Esophagus muscularis mucosa (tissue), 4 donors: ENCODE data around the gene MYMK. TPM values are rescaled to one million over a fixed set of nuclear protein-coding genes. Genes with fewer than 3 reads are reported as not detected.

Source experiments
- DNase-seq: peaks from one replicate; pipeline ENCODE4 v3.0.0-alpha.2; 2017; ENCODE audit errors: extremely low spot score
- H3K27ac ChIP-seq, 4 donors: fragments of 200-600 bp; sonication (generic); replicated peaks in 1 of 4; 1 replicate in 3 of 4; 2 replicates in 1 of 4; pipeline ENCODE4 v1.5.1; 2016 to 2019; ENCODE audit warnings: mild to moderate bottlenecking in 1 of 4
- H3K27me3 ChIP-seq, 4 donors: fragments of 200-600 bp; sonication (generic); one replicate each; pipeline versions ENCODE4 v1.5.1 to v1.6.0; 2016 to 2019
- H3K36me3 ChIP-seq, 4 donors: fragments of 200-600 bp; sonication (generic); one replicate each; pipeline ENCODE4 v1.5.1; 2016 to 2019
- H3K4me1 ChIP-seq, 4 donors: fragments of 200-600 bp; sonication (generic); one replicate each; pipeline ENCODE4 v1.5.1; 2016 to 2019
- H3K4me3 ChIP-seq, 4 donors: fragments of 200-600 bp; sonication (generic); 1 replicate in 2 of 4; 2 replicates in 2 of 4; pipeline ENCODE4 v1.5.1; 2016 to 2019; ENCODE audit warnings: mild to moderate bottlenecking in 4 of 4, moderate library complexity in 1 of 4
- H3K9me3 ChIP-seq, 4 donors: fragments of 200-600 bp; sonication (generic); 1 replicate in 3 of 4; 2 replicates in 1 of 4; pipeline ENCODE4 v1.5.1; 2016 to 2019
- CTCF ChIP-seq, 3 experiments: fragments of 200-600 bp in 2 of 3; fragments of 450-650 bp in 1 of 3; sonication (generic) in 2 of 3; IDR thresholded peaks; one replicate each; pipeline ENCODE4 v1.5.1; 2017 to 2019; ENCODE audit warnings: antibody characterized with exemption in 3 of 3, mild to moderate bottlenecking in 2 of 3, moderate library complexity in 1 of 3
- EP300 ChIP-seq: sonication (generic); formaldehyde crosslinking; IDR thresholded peaks from one replicate; pipeline ENCODE4 v1.6.1; 2017; ENCODE audit warnings: antibody characterized with exemption
- POLR2A ChIP-seq: fragments of 450-650 bp; IDR thresholded peaks from one replicate; pipeline ENCODE4 v1.6.1; 2017; ENCODE audit warnings: antibody characterized with exemption, moderate library complexity, mild to moderate bottlenecking, low read depth
- POLR2AphosphoS5 ChIP-seq, 2 donors: sonication (generic); formaldehyde crosslinking; IDR thresholded peaks; one replicate each; pipeline ENCODE4 v1.6.1; 2017; ENCODE audit warnings: antibody characterized with exemption in 2 of 2
- WGBS: methylation state at CpG from one replicate; pipeline ENCODE4 v1.1.5; 2018; 5-methylcytosine and 5-hydroxymethylcytosine counted together
- intact Hi-C: fragments of 100-400 bp; cut with DNase I; formaldehyde crosslinking; loops from one replicate; pipeline ENCODE4 v1.15.1; 2023
- total RNA-seq, 4 donors: library from RNA; depleted of rRNA; stranded (reverse); fragments of >200 nt; gene quantifications; one replicate each; pipeline versions ENCODE4 v1.1.0 to v1.2.1, GENCODE V29; 2016

Gene MYMK
- total RNA-seq, 4 donors from 2014 or later: not detected

- Histone ChIP-seq H3K27me3 (no peaks in the 10 kb centered on the region), H3K36me3 (peaks cover 0 to 17% (median 8%) of the 10 kb centered on the region in 4 donors), H3K27ac (no peak overlapping the region), H3K9me3 (no peaks in the 10 kb centered on the region), H3K4me1 (peaks cover 18 to 32% (median 24%) of the 10 kb centered on the region in 4 donors), H3K4me3 (no peak overlapping the region)
- DNase-seq: no peak
- TF ChIP-seq POLR2A: no peak
- no peak for TF ChIP-seq POLR2AphosphoS5 (IDR thresholded peaks at IDR 0.05)
- no peak for TF ChIP-seq CTCF (IDR thresholded peaks at IDR 0.05)
- TF ChIP-seq EP300: no peak
- intact Hi-C loops: no loop called here
- 90% methylated on average over 6 of the region's 15 CpGs for WGBS
These were observed 22.4 kb upstream of the MYMK start for GRCh38 chr9:133547116-133547515.

- no peaks in the 10 kb centered on the region for H3K9me3 ChIP-seq
- peaks cover 18 to 32% (median 24%) of the 10 kb centered on the region in 4 donors for H3K4me1 ChIP-seq
- no peak overlapping the region for H3K4me3 ChIP-seq
- TF ChIP-seq EP300 (no peak), POLR2AphosphoS5 (IDR thresholded peaks at IDR 0.05) (no peak), POLR2A (no peak), CTCF (IDR thresholded peaks at IDR 0.05) (no peak)
- H3K27ac ChIP-seq: peak overlapping the region in 1 of 4 donors; percentile 61
- intact Hi-C loops: no loop called here
- DNase-seq: no peak
- peaks cover 0 to 21% (median 8%) of the 10 kb centered on the region in 4 donors for H3K36me3 ChIP-seq
- WGBS: no CpG with 5 or more reads among the region's 8 CpGs
- H3K27me3 ChIP-seq: no peaks in the 10 kb centered on the region
These were observed 21.5 kb upstream of the MYMK start for GRCh38 chr9:133546287-133546680.

- 56% methylated on average over 15 of the region's 25 CpGs for WGBS
- H3K9me3 ChIP-seq: no peaks in the 10 kb centered on the region
- intact Hi-C loops: no loop called here
- H3K4me1 ChIP-seq: peaks cover 21 to 32% (median 24%) of the 10 kb centered on the region in 4 donors
- TF ChIP-seq EP300 (no peak), POLR2A (no peak), POLR2AphosphoS5 (IDR thresholded peaks at IDR 0.05) (no peak), CTCF (IDR thresholded peaks at IDR 0.05) (no peak)
- no peak overlapping the region for H3K4me3 ChIP-seq
- peaks cover 0 to 25% (median 11%) of the 10 kb centered on the region in 4 donors for H3K36me3 ChIP-seq
- peak overlapping the region in 3 of 4 donors; percentile 18 to 61 (median 52) for H3K27ac ChIP-seq
- H3K27me3 ChIP-seq: no peaks in the 10 kb centered on the region
- no peak for DNase-seq
These were observed 20.9 kb upstream of the MYMK start for GRCh38 chr9:133545494-133546286.

GRCh38 chr9:133543772-133544467, 19.2 kb upstream of the MYMK start:
- H3K27ac ChIP-seq: no peak overlapping the region
- no peak for DNase-seq
- H3K36me3 ChIP-seq: peaks cover 0 to 29% (median 14%) of the 10 kb centered on the region in 4 donors
- no peaks in the 10 kb centered on the region for H3K27me3 ChIP-seq
- peaks cover 32 to 50% (median 42%) of the 10 kb centered on the region in 4 donors for H3K4me1 ChIP-seq
- TF ChIP-seq EP300: no peak
- no peak for TF ChIP-seq POLR2AphosphoS5 (IDR thresholded peaks at IDR 0.05)
- TF ChIP-seq POLR2A: no peak
- TF ChIP-seq CTCF (IDR thresholded peaks at IDR 0.05): no peak
- H3K9me3 ChIP-seq: no peaks in the 10 kb centered on the region
- intact Hi-C loops: no loop called here
- WGBS: 89% methylated on average over 9 of the region's 16 CpGs
- H3K4me3 ChIP-seq: no peak overlapping the region
